Lower leg skin (tissue), 4 donors: ENCODE data around the gene SIGLEC12. TPM values are rescaled to one million over a fixed set of nuclear protein-coding genes. Genes with fewer than 3 reads are reported as not detected.

Experiments used
- DNase-seq, 2 donors: peaks; one replicate each; pipeline ENCODE4 v3.0.0-alpha.2; 2019; ENCODE audit warnings: low spot score in 2 of 2
- H3K4me3 ChIP-seq: fragments of 200-600 bp; sonication (generic); 2 replicates; pipeline ENCODE4 v1.5.1; 2017; ENCODE audit warnings: mild to moderate bottlenecking, low read depth; ENCODE audit not compliant: poor library complexity, severe bottlenecking
- POLR2A ChIP-seq, 2 donors: fragments of 450-650 bp; IDR thresholded peaks; one replicate each; pipeline ENCODE4 v1.6.1; 2016 to 2017; ENCODE audit warnings: antibody characterized with exemption in 2 of 2, mild to moderate bottlenecking in 1 of 2, moderate library complexity in 1 of 2
- WGBS, 2 donors: methylation state at CpG; one replicate each; pipeline ENCODE4 v1.1.5; 2018; 5-methylcytosine and 5-hydroxymethylcytosine counted together
- intact Hi-C: fragments of 100-400 bp; cut with DNase I; formaldehyde crosslinking; loops from one replicate; pipeline ENCODE4 v1.15.0; 2023; ENCODE audit warnings: low total_unique reads
- total RNA-seq, 4 donors: library from RNA; depleted of rRNA; stranded (reverse); fragments of >200 nt; gene quantifications; one replicate each; pipeline ENCODE4 v1.1.0, GENCODE V29; 2016
- TF ChIP-seq, protein P1 (sequence below), 3 donors: fragments of 450-650 bp; IDR thresholded peaks; one replicate each; pipeline ENCODE4 v1.5.1; 2016; ENCODE audit warnings: antibody characterized with exemption in 3 of 3, mild to moderate bottlenecking in 3 of 3, moderate library complexity in 2 of 3

The SIGLEC12 gene
- total RNA-seq, 4 donors from 2014 or later, result 0.54 TPM; not detected in 3

DNA sequence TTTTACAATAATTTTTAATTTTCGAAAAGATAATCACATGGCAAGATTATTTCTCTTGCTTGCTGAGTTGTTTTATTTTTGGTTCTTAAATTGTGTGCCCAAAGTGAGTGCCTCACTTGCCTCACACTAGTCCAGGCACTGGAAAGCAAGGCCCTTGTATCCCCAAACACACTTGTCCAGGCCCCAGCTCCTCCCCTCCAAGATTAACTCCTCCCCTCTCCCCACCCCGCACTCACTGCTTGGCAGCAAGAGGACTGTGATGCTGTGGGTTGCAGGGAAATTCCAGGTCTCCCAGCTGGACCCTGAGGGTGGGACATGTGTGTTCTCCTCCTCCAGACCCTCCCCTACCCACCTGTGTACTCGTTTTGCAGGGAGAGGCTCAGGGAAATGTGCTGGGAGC, 3.9 kb downstream of the SIGLEC12 start:
- 31 to 33% methylated on average over 3 of the region's 3 CpGs for WGBS, 2 donors
- intact Hi-C loops, result no loop called here
- H3K4me3 ChIP-seq, result no peak overlapping the region
- TF ChIP-seq, protein P1, sequence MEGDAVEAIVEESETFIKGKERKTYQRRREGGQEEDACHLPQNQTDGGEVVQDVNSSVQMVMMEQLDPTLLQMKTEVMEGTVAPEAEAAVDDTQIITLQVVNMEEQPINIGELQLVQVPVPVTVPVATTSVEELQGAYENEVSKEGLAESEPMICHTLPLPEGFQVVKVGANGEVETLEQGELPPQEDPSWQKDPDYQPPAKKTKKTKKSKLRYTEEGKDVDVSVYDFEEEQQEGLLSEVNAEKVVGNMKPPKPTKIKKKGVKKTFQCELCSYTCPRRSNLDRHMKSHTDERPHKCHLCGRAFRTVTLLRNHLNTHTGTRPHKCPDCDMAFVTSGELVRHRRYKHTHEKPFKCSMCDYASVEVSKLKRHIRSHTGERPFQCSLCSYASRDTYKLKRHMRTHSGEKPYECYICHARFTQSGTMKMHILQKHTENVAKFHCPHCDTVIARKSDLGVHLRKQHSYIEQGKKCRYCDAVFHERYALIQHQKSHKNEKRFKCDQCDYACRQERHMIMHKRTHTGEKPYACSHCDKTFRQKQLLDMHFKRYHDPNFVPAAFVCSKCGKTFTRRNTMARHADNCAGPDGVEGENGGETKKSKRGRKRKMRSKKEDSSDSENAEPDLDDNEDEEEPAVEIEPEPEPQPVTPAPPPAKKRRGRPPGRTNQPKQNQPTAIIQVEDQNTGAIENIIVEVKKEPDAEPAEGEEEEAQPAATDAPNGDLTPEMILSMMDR (IDR thresholded peaks at IDR 0.05), result no peak
- no peak for DNase-seq

DNA sequence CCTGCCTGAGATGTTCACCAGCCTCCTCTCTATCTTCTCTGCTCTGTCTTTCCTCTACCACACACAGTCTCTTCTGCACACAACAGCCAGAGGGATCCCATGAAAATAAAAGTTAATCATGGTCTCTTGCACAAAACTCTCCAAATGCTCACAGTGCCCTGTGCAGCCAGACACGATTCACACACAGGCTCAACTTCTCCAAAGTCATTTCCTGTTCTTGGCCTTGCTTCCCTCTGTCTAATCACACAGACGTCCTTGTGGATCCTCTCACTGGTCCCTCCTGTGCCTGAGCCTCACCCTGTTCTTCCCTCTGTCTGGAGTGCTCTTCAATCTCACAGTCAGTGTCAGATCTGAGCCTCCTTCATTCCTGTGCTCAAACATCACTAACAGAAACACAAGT, 7.8 kb downstream of the SIGLEC12 start:
- H3K4me3 ChIP-seq, result no peak overlapping the region
- intact Hi-C loops, result no loop called here
- DNase-seq, result peak in 1 of 2 donors; percentile 29
- WGBS, 2 donors, result 32 to 35% methylated on average over 2 of the region's 2 CpGs
- no peak for TF ChIP-seq POLR2A (IDR thresholded peaks at IDR 0.05)
- TF ChIP-seq, protein P1 (IDR thresholded peaks at IDR 0.05), result no peak

DNA sequence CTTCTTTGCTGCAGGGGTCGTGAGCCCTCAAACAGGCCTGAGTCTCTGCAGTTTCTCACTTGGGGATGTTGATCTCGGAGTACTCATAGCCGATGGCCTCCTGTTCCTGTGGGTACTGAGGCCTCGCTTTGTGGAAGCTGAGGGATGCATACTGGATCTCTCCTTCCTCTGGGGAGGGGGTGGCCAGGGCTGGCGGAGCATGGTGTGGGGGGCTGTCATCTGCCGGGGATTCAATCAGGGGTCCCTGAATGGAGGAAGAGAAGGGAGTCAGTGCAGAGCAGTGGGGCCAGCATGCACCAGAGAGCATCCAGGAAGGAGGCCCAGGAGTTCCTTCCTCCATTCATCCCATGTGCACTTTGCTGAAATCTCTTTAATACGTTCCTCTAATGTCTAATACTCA, 10.0 kb downstream of the SIGLEC12 start:
- TF ChIP-seq, protein P1 (IDR thresholded peaks at IDR 0.05), result no peak
- no peak for TF ChIP-seq POLR2A (IDR thresholded peaks at IDR 0.05)
- H3K4me3 ChIP-seq, result no peak overlapping the region
- 76 to 78% methylated on average over 7 of the region's 7 CpGs for WGBS, 2 donors
- intact Hi-C loops, result no loop called here
- peak in 1 of 2 donors; percentile 50 for DNase-seq

DNA sequence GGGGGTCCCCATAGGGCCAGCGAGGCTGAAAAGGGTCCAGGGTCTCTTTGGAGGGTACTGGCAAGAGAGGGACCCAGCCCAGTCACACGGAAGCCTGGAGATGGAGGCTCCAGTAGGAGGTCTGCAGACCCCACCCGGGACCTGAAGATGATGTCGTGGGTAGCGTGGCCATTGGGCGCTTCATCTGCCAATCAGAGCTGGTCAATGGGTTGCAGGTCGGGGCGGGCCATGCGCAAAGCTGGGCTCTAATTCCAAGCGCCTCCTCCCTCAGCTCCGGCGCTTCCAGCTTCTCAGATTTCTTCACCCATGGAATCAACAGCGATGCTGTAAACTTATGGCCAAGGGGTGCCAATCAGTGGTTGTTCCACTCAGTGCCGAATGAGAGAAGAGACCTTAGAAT, 10.9 kb downstream of the SIGLEC12 start:
- intact Hi-C loops, result no loop called here
- DNase-seq, result peak in 1 of 2 donors; percentile 28

DNA sequence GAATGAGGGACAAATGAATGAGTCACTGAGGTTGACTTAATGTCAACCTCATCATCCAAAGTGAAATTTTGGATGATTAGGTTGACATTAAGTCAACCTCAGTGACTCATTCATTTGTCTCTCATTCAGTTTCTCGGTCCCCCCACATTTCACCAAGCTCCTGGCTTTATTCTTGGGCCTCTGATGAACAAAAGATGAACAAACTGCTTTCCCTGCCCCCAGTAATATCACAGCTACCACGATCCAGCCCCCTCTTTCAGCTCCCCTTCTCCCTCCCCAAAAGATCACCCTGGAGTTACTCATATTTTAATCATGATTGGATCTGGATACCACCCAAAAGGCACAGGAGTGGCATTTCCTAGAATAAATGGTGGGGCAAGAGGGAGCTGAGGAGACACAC, 12.5 kb downstream of the SIGLEC12 start:
- intact Hi-C loops, result no loop called here
- 36 to 55% methylated on average over 2 of the region's 2 CpGs for WGBS, 2 donors
- no peak overlapping the region for H3K4me3 ChIP-seq
- no peak for TF ChIP-seq POLR2A (IDR thresholded peaks at IDR 0.05)
- TF ChIP-seq, protein P1 (IDR thresholded peaks at IDR 0.05), result no peak
- DNase-seq, result peak in 1 of 2 donors; percentile 12

More for the DNA sequence above, 10.9 kb downstream of the SIGLEC12 start:
- WGBS, 2 donors, result 41 to 47% methylated on average over 14 of the region's 14 CpGs
- no peak for TF ChIP-seq POLR2A (IDR thresholded peaks at IDR 0.05)
- TF ChIP-seq, protein P1 (IDR thresholded peaks at IDR 0.05), result no peak
- no peak overlapping the region for H3K4me3 ChIP-seq

DNA sequence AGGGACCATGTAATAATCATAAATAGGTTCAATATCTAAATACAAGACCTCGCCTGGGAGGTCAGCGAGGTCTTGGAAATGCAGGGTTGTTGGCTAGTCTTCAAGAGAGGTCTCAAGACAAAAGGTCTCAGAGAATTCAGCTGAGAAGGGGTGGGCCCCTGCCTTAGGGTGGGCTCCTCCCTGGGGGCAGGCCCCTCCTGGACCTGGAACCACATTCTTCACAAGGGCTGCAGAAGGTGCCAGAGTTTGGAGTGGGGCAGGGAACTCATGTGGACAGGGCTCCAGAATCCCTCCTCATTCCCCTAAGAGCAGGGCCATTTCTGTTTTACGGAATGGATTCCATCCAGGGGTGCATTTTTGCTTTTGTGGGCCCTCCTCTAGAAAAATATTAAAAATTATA, 13.1 kb downstream of the SIGLEC12 start:
- intact Hi-C loops, result no loop called here
- no peak overlapping the region for H3K4me3 ChIP-seq
- TF ChIP-seq, protein P1 (IDR thresholded peaks at IDR 0.05), result no peak
- TF ChIP-seq POLR2A (IDR thresholded peaks at IDR 0.05), result no peak
- 70 to 82% methylated on average over 3 of the region's 3 CpGs for WGBS, 2 donors
- peak in 1 of 2 donors; percentile 52 for DNase-seq
